Measurements from ENCODE around the gene GPR137B. TPM values are rescaled to one million over a fixed set of nuclear protein-coding genes. Genes with fewer than 3 reads are reported as not detected.
A peak's percentile ranks its signal among the peaks of the same experiment; 100 is the strongest.

Gene GPR137B
- total and polyA plus RNA-seq, 8 donors = 0.95 to 9.8 (median 2.6) TPM

DNA sequence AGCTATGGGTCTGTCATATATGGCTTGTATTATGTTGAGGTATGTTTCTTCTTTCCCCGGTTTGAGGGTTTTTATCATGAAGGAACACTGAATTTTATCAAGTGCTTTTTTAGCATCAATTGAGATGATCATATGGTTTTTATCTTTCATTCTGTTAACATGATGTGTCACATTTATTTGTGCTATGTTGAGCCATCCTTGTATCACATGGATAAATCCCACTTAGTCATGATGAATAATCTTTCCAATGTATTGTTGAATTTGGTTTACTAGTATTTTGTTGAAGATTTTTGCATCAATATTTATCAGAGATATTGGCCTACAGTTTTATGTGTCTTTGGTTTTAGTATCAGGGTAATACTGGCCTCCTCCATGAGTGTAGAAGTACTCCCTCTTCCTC is 61.7 kb downstream of the GPR137B start:
- Histone ChIP-seq H3K27me3 (no peaks in the 10 kb centered on the region), H3K9me3 (peaks cover 0 to 12% (median 0%) of the 10 kb centered on the region in 4 donors), H3K27ac (no peak overlapping the region), H3K4me3 (no peak overlapping the region), H3K4me1 (no peaks in the 10 kb centered on the region), H3K36me3 (no peaks in the 10 kb centered on the region)
- DNase-seq = no peak
- FAIRE-seq = no peak
- TF ChIP-seq, protein P1, sequence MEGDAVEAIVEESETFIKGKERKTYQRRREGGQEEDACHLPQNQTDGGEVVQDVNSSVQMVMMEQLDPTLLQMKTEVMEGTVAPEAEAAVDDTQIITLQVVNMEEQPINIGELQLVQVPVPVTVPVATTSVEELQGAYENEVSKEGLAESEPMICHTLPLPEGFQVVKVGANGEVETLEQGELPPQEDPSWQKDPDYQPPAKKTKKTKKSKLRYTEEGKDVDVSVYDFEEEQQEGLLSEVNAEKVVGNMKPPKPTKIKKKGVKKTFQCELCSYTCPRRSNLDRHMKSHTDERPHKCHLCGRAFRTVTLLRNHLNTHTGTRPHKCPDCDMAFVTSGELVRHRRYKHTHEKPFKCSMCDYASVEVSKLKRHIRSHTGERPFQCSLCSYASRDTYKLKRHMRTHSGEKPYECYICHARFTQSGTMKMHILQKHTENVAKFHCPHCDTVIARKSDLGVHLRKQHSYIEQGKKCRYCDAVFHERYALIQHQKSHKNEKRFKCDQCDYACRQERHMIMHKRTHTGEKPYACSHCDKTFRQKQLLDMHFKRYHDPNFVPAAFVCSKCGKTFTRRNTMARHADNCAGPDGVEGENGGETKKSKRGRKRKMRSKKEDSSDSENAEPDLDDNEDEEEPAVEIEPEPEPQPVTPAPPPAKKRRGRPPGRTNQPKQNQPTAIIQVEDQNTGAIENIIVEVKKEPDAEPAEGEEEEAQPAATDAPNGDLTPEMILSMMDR (IDR thresholded peaks at IDR 0.05) = no peak
- ATAC-seq = no peak
- intact Hi-C loops (cut with DNase I) = no loop called here
- WGBS, 2 donors = 95 to 100% methylated on average over 1 of the region's 1 CpG

GRCh38 chr1:236204656-236205055 is 62.3 kb downstream of the GPR137B start:
- Histone ChIP-seq H3K4me1 (no peaks in the 10 kb centered on the region), H3K4me3 (no peak overlapping the region), H3K36me3 (peaks cover 0 to 2% (median 0%) of the 10 kb centered on the region in 3 donors), H3K9me3 (peaks cover 0 to 12% (median 0%) of the 10 kb centered on the region in 4 donors), H3K27ac (no peak overlapping the region), H3K27me3 (no peaks in the 10 kb centered on the region)
- DNase-seq (no peak), FAIRE-seq (no peak), ATAC-seq (no peak)
- intact Hi-C loops (cut with DNase I) = no loop called here
- TF ChIP-seq, protein P1 (IDR thresholded peaks at IDR 0.05) = no peak
- 94 to 97% methylated on average over 3 of the region's 3 CpGs for WGBS, 2 donors

GRCh38 chr1:236206548-236206947 is 64.2 kb downstream of the GPR137B start:
- ATAC-seq = peak in 3 of 4 donors; percentile 5 to 78 (median 74)
- Histone ChIP-seq H3K27ac (no peak overlapping the region), H3K4me3 (no peak overlapping the region), H3K36me3 (peaks cover 0 to 2% (median 0%) of the 10 kb centered on the region in 3 donors), H3K4me1 (no peaks in the 10 kb centered on the region), H3K9me3 (peaks cover 0 to 9% (median 0%) of the 10 kb centered on the region in 4 donors), H3K27me3 (no peaks in the 10 kb centered on the region)
- intact Hi-C loops (cut with DNase I) = no loop called here
- TF ChIP-seq, protein P1 (IDR thresholded peaks at IDR 0.05) = no peak
- no peak for FAIRE-seq
- DNase-seq = peak in 1 of 6 donors; percentile 29
- 76 to 86% methylated on average over 4 of the region's 4 CpGs for WGBS, 2 donors

- peak in 2 of 4 donors; percentile 12 to 39 for ATAC-seq
- H3K4me3 ChIP-seq = no peak overlapping the region
- peaks cover 0 to 9% (median 0%) of the 10 kb centered on the region in 4 donors for H3K9me3 ChIP-seq
- FAIRE-seq = no peak
- no peaks in the 10 kb centered on the region for H3K4me1 ChIP-seq
- no peak overlapping the region for H3K27ac ChIP-seq
- 86 to 87% methylated on average over 5 of the region's 5 CpGs for WGBS, 2 donors
- peaks cover 0 to 2% (median 0%) of the 10 kb centered on the region in 3 donors for H3K36me3 ChIP-seq
- no peak for DNase-seq
- H3K27me3 ChIP-seq = no peaks in the 10 kb centered on the region
- TF ChIP-seq, protein P1 (IDR thresholded peaks at IDR 0.05) = no peak
- intact Hi-C loops (cut with DNase I) = no loop called here
Observed at GRCh38 chr1:236207121-236207520, 64.8 kb downstream of the GPR137B start.

GRCh38 chr1:236207569-236207968 is 65.2 kb downstream of the GPR137B start:
- Histone ChIP-seq H3K27ac (no peak overlapping the region), H3K9me3 (peaks cover 0 to 9% (median 0%) of the 10 kb centered on the region in 4 donors), H3K27me3 (no peaks in the 10 kb centered on the region), H3K4me1 (no peaks in the 10 kb centered on the region), H3K36me3 (peaks cover 0 to 2% (median 0%) of the 10 kb centered on the region in 3 donors), H3K4me3 (no peak overlapping the region)
- TF ChIP-seq, protein P1 (IDR thresholded peaks at IDR 0.05) = no peak
- intact Hi-C loops (cut with DNase I) = no loop called here
- DNase-seq = no peak
- no peak for FAIRE-seq
- 96 to 98% methylated on average over 4 of the region's 4 CpGs for WGBS, 2 donors
- no peak for ATAC-seq
